ENCODE results near the gene KMT2A. TPM values are rescaled to one million over a fixed set of nuclear protein-coding genes. Genes with fewer than 3 reads are reported as not detected.
A peak's percentile ranks its signal among the peaks of the same experiment; 100 is the strongest.
"Not testable (repeated sequence)": the region's sequence is repeated elsewhere in the genome, so short reads cannot be mapped to it uniquely, and the experiment has no call there.

KMT2A gene
- total RNA-seq, 4 donors from 2014 or later: 57.8 to 94.6 (median 63.6) TPM

- no peak overlapping the region for H3K4me3 ChIP-seq (ENCODE audit: low read depth, poor library complexity, severe bottlenecking)
- no peak for DNase-seq (ENCODE audit: low spot score in 2 of 2)
- intact Hi-C loops (cut with DNase I; ENCODE audit: low total_unique reads): no loop called here
- TF ChIP-seq POLR2A (IDR thresholded peaks at IDR 0.05) (no peak), CTCF (IDR thresholded peaks at IDR 0.05) (no peak)
- 66 to 72% methylated on average over 8 of the region's 8 CpGs for WGBS, 2 donors
These were observed 21.1 kb upstream of the KMT2A start for GRCh38 chr11:118415062-118415738.

DNA sequence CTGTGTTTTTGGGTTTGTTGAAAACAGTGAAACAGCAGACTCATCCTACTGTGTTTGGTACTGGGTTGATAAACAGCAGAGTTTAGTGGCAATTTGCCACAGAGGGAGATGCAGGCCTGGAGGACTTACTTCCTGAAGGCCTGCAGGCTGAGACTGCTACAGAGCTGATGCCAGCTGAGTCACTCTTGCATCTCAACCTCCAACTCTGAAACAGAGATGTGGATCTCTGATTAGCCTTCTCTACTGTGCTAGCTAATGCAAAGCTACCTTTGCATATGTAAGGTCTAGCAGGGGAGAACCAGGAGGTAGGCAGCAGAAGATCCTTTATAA, 20.6 kb upstream of the KMT2A start:
- DNase-seq (ENCODE audit: low spot score in 2 of 2): peak in 1 of 2 donors; percentile 26
- H3K4me3 ChIP-seq (ENCODE audit: low read depth, poor library complexity, severe bottlenecking): no peak overlapping the region
- intact Hi-C loops (cut with DNase I; ENCODE audit: low total_unique reads): no loop called here
- TF ChIP-seq POLR2A (IDR thresholded peaks at IDR 0.05) (no peak), CTCF (IDR thresholded peaks at IDR 0.05) (no peak)

DNA sequence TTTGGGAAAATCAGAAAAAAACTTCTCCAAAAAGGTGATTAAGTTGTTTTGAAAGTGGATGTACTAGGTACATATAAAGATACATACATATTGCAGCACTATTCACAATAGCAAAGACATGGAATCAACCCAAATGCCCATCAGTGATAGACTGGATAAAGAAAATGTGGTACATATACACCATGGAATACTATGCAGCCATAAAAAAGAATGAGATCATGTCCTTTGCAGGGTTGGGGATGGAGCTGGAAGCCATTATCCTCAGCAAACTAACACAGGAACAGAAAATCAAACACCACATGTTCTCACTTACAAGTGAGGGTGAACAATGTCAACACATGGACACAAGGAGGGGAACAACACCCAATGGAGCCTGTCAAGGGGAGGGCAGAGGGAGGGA, 19.4 kb upstream of the KMT2A start:
- H3K4me3 ChIP-seq (ENCODE audit: low read depth, poor library complexity, severe bottlenecking); intact Hi-C loops (cut with DNase I; ENCODE audit: low total_unique reads); DNase-seq (ENCODE audit: low spot score in 2 of 2): not testable (repeated sequence)

GRCh38 chr11:118417801-118418200, 18.5 kb upstream of the KMT2A start:
- DNase-seq (ENCODE audit: low spot score in 2 of 2): no peak
- intact Hi-C loops (cut with DNase I; ENCODE audit: low total_unique reads): no loop called here
- WGBS, 2 donors: 73 to 78% methylated on average over 4 of the region's 4 CpGs
- no peak overlapping the region for H3K4me3 ChIP-seq (ENCODE audit: low read depth, poor library complexity, severe bottlenecking)
- TF ChIP-seq CTCF (IDR thresholded peaks at IDR 0.05) (no peak), POLR2A (IDR thresholded peaks at IDR 0.05) (no peak)

DNA sequence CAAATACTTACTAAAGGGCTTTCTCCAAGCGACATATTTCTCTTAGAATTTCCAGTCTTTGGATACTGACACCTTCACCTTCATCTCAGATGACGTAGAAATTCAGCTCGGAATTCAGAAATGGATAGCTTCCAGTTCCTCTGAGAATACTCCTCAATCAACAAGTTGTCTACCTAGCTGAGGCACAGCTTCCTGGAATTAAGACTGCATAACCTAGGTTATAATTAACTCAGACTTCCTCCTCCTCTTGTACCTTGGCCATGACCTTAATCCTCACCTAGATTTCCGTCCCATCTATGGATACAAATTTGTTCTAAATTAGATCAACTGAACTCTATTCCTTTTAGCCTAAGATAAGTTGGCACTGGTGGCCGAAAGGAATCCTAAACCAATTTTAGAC, 17.5 kb upstream of the KMT2A start:
- 87 to 91% methylated on average over 5 of the region's 5 CpGs for WGBS, 2 donors
- intact Hi-C loops (cut with DNase I; ENCODE audit: low total_unique reads): no loop called here
- TF ChIP-seq POLR2A (IDR thresholded peaks at IDR 0.05) (no peak), CTCF (IDR thresholded peaks at IDR 0.05) (no peak)
- H3K4me3 ChIP-seq (ENCODE audit: low read depth, poor library complexity, severe bottlenecking): no peak overlapping the region
- no peak for DNase-seq (ENCODE audit: low spot score in 2 of 2)

GRCh38 chr11:118427707-118428106, 8.6 kb upstream of the KMT2A start:
- H3K4me3 ChIP-seq (ENCODE audit: low read depth, poor library complexity, severe bottlenecking): no peak overlapping the region
- no peak for DNase-seq (ENCODE audit: low spot score in 2 of 2)
- TF ChIP-seq CTCF (IDR thresholded peaks at IDR 0.05) (no peak), POLR2A (IDR thresholded peaks at IDR 0.05) (no peak)
- intact Hi-C loops (cut with DNase I; ENCODE audit: low total_unique reads): no loop called here
- 18 to 30% methylated on average over 1 of the region's 1 CpG for WGBS, 2 donors
